Measurements from ENCODE around the gene AMOT.

Gene AMOT

GRCh38 chrX:112774651-112775293 is 65.9 kb downstream of the AMOT start:
- Histone ChIP-seq H3K27ac (ENCODE audit: low read depth, low read length) (no peak overlapping the region), H3K9ac (ENCODE audit: low read depth in 1 of 2, low read length in 2 of 2) (no peak overlapping the region), H3K4me3 (ENCODE audit: low read depth in 1 of 2, low read length in 2 of 2) (no peak overlapping the region), H3K4me1 (ENCODE audit: control insufficient read depth in 1 of 2, insufficient read depth in 2 of 2, low read length in 2 of 2) (no peaks in the 10 kb centered on the region), H3K27me3 (ENCODE audit: control insufficient read depth in 1 of 2, insufficient read depth in 2 of 2, low read length in 2 of 2) (no peaks in the 10 kb centered on the region), H3K36me3 (ENCODE audit: control insufficient read depth in 1 of 2, insufficient read depth in 2 of 2, low read length in 2 of 2) (no peaks in the 10 kb centered on the region), H3K9me3 (ENCODE audit: control insufficient read depth in 1 of 2, low read length in 2 of 2) (no peaks in the 10 kb centered on the region)

GRCh38 chrX:112774142-112774541 is 66.5 kb downstream of the AMOT start:
- no peaks in the 10 kb centered on the region for H3K27me3 ChIP-seq (ENCODE audit: control insufficient read depth in 1 of 2, insufficient read depth in 2 of 2, low read length in 2 of 2)
- no peak overlapping the region for H3K9ac ChIP-seq (ENCODE audit: low read depth in 1 of 2, low read length in 2 of 2)
- H3K4me3 ChIP-seq (ENCODE audit: low read depth in 1 of 2, low read length in 2 of 2): no peak overlapping the region
- no peak overlapping the region for H3K27ac ChIP-seq (ENCODE audit: low read depth, low read length)
- no peaks in the 10 kb centered on the region for H3K9me3 ChIP-seq (ENCODE audit: control insufficient read depth in 1 of 2, low read length in 2 of 2)
- no peaks in the 10 kb centered on the region for H3K36me3 ChIP-seq (ENCODE audit: control insufficient read depth in 1 of 2, insufficient read depth in 2 of 2, low read length in 2 of 2)
- no peaks in the 10 kb centered on the region for H3K4me1 ChIP-seq (ENCODE audit: control insufficient read depth in 1 of 2, insufficient read depth in 2 of 2, low read length in 2 of 2)

GRCh38 chrX:112769034-112769433 is 71.6 kb downstream of the AMOT start:
- Histone ChIP-seq H3K9me3 (ENCODE audit: control insufficient read depth in 1 of 2, low read length in 2 of 2) (no peaks in the 10 kb centered on the region), H3K27ac (ENCODE audit: low read depth, low read length) (no peak overlapping the region), H3K36me3 (ENCODE audit: control insufficient read depth in 1 of 2, insufficient read depth in 2 of 2, low read length in 2 of 2) (no peaks in the 10 kb centered on the region), H3K4me1 (ENCODE audit: control insufficient read depth in 1 of 2, insufficient read depth in 2 of 2, low read length in 2 of 2) (no peaks in the 10 kb centered on the region), H3K9ac (ENCODE audit: low read depth in 1 of 2, low read length in 2 of 2) (no peak overlapping the region), H3K27me3 (ENCODE audit: control insufficient read depth in 1 of 2, insufficient read depth in 2 of 2, low read length in 2 of 2) (no peaks in the 10 kb centered on the region), H3K4me3 (ENCODE audit: low read depth in 1 of 2, low read length in 2 of 2) (no peak overlapping the region)

- Histone ChIP-seq H3K27me3 (ENCODE audit: control insufficient read depth in 1 of 2, insufficient read depth in 2 of 2, low read length in 2 of 2) (no peaks in the 10 kb centered on the region), H3K9ac (ENCODE audit: low read depth in 1 of 2, low read length in 2 of 2) (no peak overlapping the region), H3K4me1 (ENCODE audit: control insufficient read depth in 1 of 2, insufficient read depth in 2 of 2, low read length in 2 of 2) (no peaks in the 10 kb centered on the region), H3K4me3 (ENCODE audit: low read depth in 1 of 2, low read length in 2 of 2) (no peak overlapping the region), H3K27ac (ENCODE audit: low read depth, low read length) (no peak overlapping the region), H3K9me3 (ENCODE audit: control insufficient read depth in 1 of 2, low read length in 2 of 2) (no peaks in the 10 kb centered on the region), H3K36me3 (ENCODE audit: control insufficient read depth in 1 of 2, insufficient read depth in 2 of 2, low read length in 2 of 2) (no peaks in the 10 kb centered on the region)
These were observed 72.1 kb downstream of the AMOT start for GRCh38 chrX:112768563-112768962.

GRCh38 chrX:112766774-112767173 is 73.9 kb downstream of the AMOT start:
- no peak overlapping the region for H3K9ac ChIP-seq (ENCODE audit: low read depth in 1 of 2, low read length in 2 of 2)
- H3K27ac ChIP-seq (ENCODE audit: low read depth, low read length): no peak overlapping the region
- H3K9me3 ChIP-seq (ENCODE audit: control insufficient read depth in 1 of 2, low read length in 2 of 2): no peaks in the 10 kb centered on the region
- H3K27me3 ChIP-seq (ENCODE audit: control insufficient read depth in 1 of 2, insufficient read depth in 2 of 2, low read length in 2 of 2): no peaks in the 10 kb centered on the region
- peaks cover 0 to 1% of the 10 kb centered on the region in 2 donors for H3K4me1 ChIP-seq (ENCODE audit: control insufficient read depth in 1 of 2, insufficient read depth in 2 of 2, low read length in 2 of 2)
- no peaks in the 10 kb centered on the region for H3K36me3 ChIP-seq (ENCODE audit: control insufficient read depth in 1 of 2, insufficient read depth in 2 of 2, low read length in 2 of 2)
- no peak overlapping the region for H3K4me3 ChIP-seq (ENCODE audit: low read depth in 1 of 2, low read length in 2 of 2)

- peaks cover 0 to 4% of the 10 kb centered on the region in 2 donors for H3K4me1 ChIP-seq (ENCODE audit: control insufficient read depth in 1 of 2, insufficient read depth in 2 of 2, low read length in 2 of 2)
- H3K27ac ChIP-seq (ENCODE audit: low read depth, low read length): no peak overlapping the region
- no peak overlapping the region for H3K4me3 ChIP-seq (ENCODE audit: low read depth in 1 of 2, low read length in 2 of 2)
- no peak overlapping the region for H3K9ac ChIP-seq (ENCODE audit: low read depth in 1 of 2, low read length in 2 of 2)
- H3K36me3 ChIP-seq (ENCODE audit: control insufficient read depth in 1 of 2, insufficient read depth in 2 of 2, low read length in 2 of 2): no peaks in the 10 kb centered on the region
- no peaks in the 10 kb centered on the region for H3K9me3 ChIP-seq (ENCODE audit: control insufficient read depth in 1 of 2, low read length in 2 of 2)
- no peaks in the 10 kb centered on the region for H3K27me3 ChIP-seq (ENCODE audit: control insufficient read depth in 1 of 2, insufficient read depth in 2 of 2, low read length in 2 of 2)
These were observed 79.1 kb downstream of the AMOT start for GRCh38 chrX:112761242-112762207.

GRCh38 chrX:112760697-112761096 is 79.9 kb downstream of the AMOT start:
- Histone ChIP-seq H3K27ac (ENCODE audit: low read depth, low read length) (no peak overlapping the region), H3K27me3 (ENCODE audit: control insufficient read depth in 1 of 2, insufficient read depth in 2 of 2, low read length in 2 of 2) (no peaks in the 10 kb centered on the region), H3K36me3 (ENCODE audit: control insufficient read depth in 1 of 2, insufficient read depth in 2 of 2, low read length in 2 of 2) (no peaks in the 10 kb centered on the region), H3K9ac (ENCODE audit: low read depth in 1 of 2, low read length in 2 of 2) (no peak overlapping the region), H3K9me3 (ENCODE audit: control insufficient read depth in 1 of 2, low read length in 2 of 2) (no peaks in the 10 kb centered on the region), H3K4me1 (ENCODE audit: control insufficient read depth in 1 of 2, insufficient read depth in 2 of 2, low read length in 2 of 2) (peaks cover 0 to 4% of the 10 kb centered on the region in 2 donors), H3K4me3 (ENCODE audit: low read depth in 1 of 2, low read length in 2 of 2) (no peak overlapping the region)

GRCh38 chrX:112759966-112760365 is 80.7 kb downstream of the AMOT start:
- Histone ChIP-seq H3K36me3 (ENCODE audit: control insufficient read depth in 1 of 2, insufficient read depth in 2 of 2, low read length in 2 of 2) (no peaks in the 10 kb centered on the region), H3K4me1 (ENCODE audit: control insufficient read depth in 1 of 2, insufficient read depth in 2 of 2, low read length in 2 of 2) (peaks cover 0 to 4% of the 10 kb centered on the region in 2 donors), H3K27ac (ENCODE audit: low read depth, low read length) (no peak overlapping the region), H3K4me3 (ENCODE audit: low read depth in 1 of 2, low read length in 2 of 2) (no peak overlapping the region), H3K9me3 (ENCODE audit: control insufficient read depth in 1 of 2, low read length in 2 of 2) (no peaks in the 10 kb centered on the region), H3K9ac (ENCODE audit: low read depth in 1 of 2, low read length in 2 of 2) (no peak overlapping the region), H3K27me3 (ENCODE audit: control insufficient read depth in 1 of 2, insufficient read depth in 2 of 2, low read length in 2 of 2) (no peaks in the 10 kb centered on the region)

- Histone ChIP-seq H3K4me3 (ENCODE audit: low read depth in 1 of 2, low read length in 2 of 2) (no peak overlapping the region), H3K27ac (ENCODE audit: low read depth, low read length) (no peak overlapping the region), H3K9me3 (ENCODE audit: control insufficient read depth in 1 of 2, low read length in 2 of 2) (no peaks in the 10 kb centered on the region), H3K4me1 (ENCODE audit: control insufficient read depth in 1 of 2, insufficient read depth in 2 of 2, low read length in 2 of 2) (peaks cover 0 to 4% of the 10 kb centered on the region in 2 donors), H3K9ac (ENCODE audit: low read depth in 1 of 2, low read length in 2 of 2) (no peak overlapping the region), H3K27me3 (ENCODE audit: control insufficient read depth in 1 of 2, insufficient read depth in 2 of 2, low read length in 2 of 2) (no peaks in the 10 kb centered on the region), H3K36me3 (ENCODE audit: control insufficient read depth in 1 of 2, insufficient read depth in 2 of 2, low read length in 2 of 2) (no peaks in the 10 kb centered on the region)
These were observed 81.1 kb downstream of the AMOT start for GRCh38 chrX:112759512-112759911.

- Histone ChIP-seq H3K36me3 (ENCODE audit: control insufficient read depth in 1 of 2, insufficient read depth in 2 of 2, low read length in 2 of 2) (no peaks in the 10 kb centered on the region), H3K9me3 (ENCODE audit: control insufficient read depth in 1 of 2, low read length in 2 of 2) (no peaks in the 10 kb centered on the region), H3K27me3 (ENCODE audit: control insufficient read depth in 1 of 2, insufficient read depth in 2 of 2, low read length in 2 of 2) (no peaks in the 10 kb centered on the region), H3K4me1 (ENCODE audit: control insufficient read depth in 1 of 2, insufficient read depth in 2 of 2, low read length in 2 of 2) (peaks cover 0 to 4% of the 10 kb centered on the region in 2 donors), H3K9ac (ENCODE audit: low read depth in 1 of 2, low read length in 2 of 2) (no peak overlapping the region), H3K27ac (ENCODE audit: low read depth, low read length) (no peak overlapping the region), H3K4me3 (ENCODE audit: low read depth in 1 of 2, low read length in 2 of 2) (no peak overlapping the region)
These were observed 82.7 kb downstream of the AMOT start for GRCh38 chrX:112757946-112758345.
